ENCODE data around the gene OPN3. TPM values are rescaled to one million over a fixed set of nuclear protein-coding genes. Genes with fewer than 3 reads are reported as not detected.

OPN3 gene
- total RNA-seq, 2 donors from 2014 or later: 2.3 to 7.0 TPM

DNA sequence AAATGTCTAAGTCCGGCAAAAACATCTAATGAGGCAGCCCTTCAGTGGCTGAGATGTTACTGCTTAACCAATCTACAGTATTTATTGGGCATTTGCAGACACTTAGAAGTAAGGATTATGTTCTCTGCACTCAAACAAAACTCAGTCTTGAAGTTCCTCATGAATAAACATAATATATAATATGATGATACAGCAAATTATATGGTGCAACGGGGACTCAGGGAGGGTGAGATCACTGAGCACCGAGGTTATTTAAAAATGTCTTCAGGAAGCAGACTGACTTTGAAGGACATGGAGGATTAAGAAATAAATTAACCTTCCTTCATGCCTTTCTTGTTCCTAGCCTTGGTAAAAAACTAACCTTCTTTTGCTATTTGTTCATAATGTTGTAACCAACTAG is 39.8 kb upstream of the OPN3 start:
- intact Hi-C loops (cut with DNase I): no loop called here
- H3K9me3 ChIP-seq: no peaks in the 10 kb centered on the region
- no peak overlapping the region for H3K4me3 ChIP-seq
- 54 to 74% methylated on average over 3 of the region's 3 CpGs for WGBS, 2 donors
- ATAC-seq (no peak), DNase-seq (no peak)
- no peaks in the 10 kb centered on the region for H3K27me3 ChIP-seq
- no peak overlapping the region for H3K27ac ChIP-seq
- H3K36me3 ChIP-seq (replicated peaks in 1 of 2; ENCODE audit: insufficient read depth in 1 of 2, low read depth in 2 of 2): no peaks in the 10 kb centered on the region
- TF ChIP-seq CTCF (IDR thresholded peaks at IDR 0.05): no peak
- no peak for TF ChIP-seq POLR2A (IDR thresholded peaks at IDR 0.05)
- no peaks in the 10 kb centered on the region for H3K4me1 ChIP-seq

- intact Hi-C loops (cut with DNase I): no loop called here
- DNase-seq: no peak
- no peaks in the 10 kb centered on the region for H3K9me3 ChIP-seq
- no peaks in the 10 kb centered on the region for H3K4me1 ChIP-seq
- no peak for TF ChIP-seq POLR2A (IDR thresholded peaks at IDR 0.05)
- no peak for TF ChIP-seq CTCF (IDR thresholded peaks at IDR 0.05)
- no peak overlapping the region for H3K4me3 ChIP-seq
- no peak for ATAC-seq
- H3K27me3 ChIP-seq: no peaks in the 10 kb centered on the region
- H3K27ac ChIP-seq: no peak overlapping the region
- no peaks in the 10 kb centered on the region for H3K36me3 ChIP-seq (replicated peaks in 1 of 2; ENCODE audit: insufficient read depth in 1 of 2, low read depth in 2 of 2)
- WGBS, 2 donors: 72 to 81% methylated on average over 4 of the region's 4 CpGs
Measured at GRCh38 chr1:241679404-241679803, 39.2 kb upstream of the OPN3 start.

DNA sequence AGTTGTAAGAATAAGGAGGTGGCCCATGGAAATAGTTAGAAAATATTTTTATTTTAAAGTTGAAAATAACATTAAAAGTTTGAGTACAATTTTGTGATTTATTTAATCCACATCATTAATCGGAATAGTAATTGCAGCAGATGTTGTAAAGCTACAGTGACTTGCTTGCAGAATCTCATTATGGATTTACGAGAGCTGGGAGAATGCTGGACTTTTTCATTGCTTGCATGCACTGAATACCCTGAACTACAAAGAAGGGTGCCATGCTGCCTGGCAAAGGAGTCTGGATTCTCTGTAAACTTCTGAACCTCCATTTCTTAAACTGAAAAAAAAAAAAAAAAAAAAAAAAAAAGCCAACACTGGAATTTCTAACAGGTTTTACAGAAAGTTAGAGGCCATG is 38.4 kb upstream of the OPN3 start:
- H3K4me1 ChIP-seq: no peaks in the 10 kb centered on the region
- H3K27me3 ChIP-seq: no peaks in the 10 kb centered on the region
- WGBS, 2 donors: 79 to 84% methylated on average over 2 of the region's 2 CpGs
- no peak for DNase-seq
- TF ChIP-seq CTCF (IDR thresholded peaks at IDR 0.05) (no peak), POLR2A (IDR thresholded peaks at IDR 0.05) (no peak)
- H3K27ac ChIP-seq: no peak overlapping the region
- H3K36me3 ChIP-seq (replicated peaks in 1 of 2; ENCODE audit: insufficient read depth in 1 of 2, low read depth in 2 of 2): no peaks in the 10 kb centered on the region
- no peak for ATAC-seq
- no peak overlapping the region for H3K4me3 ChIP-seq
- intact Hi-C loops (cut with DNase I): no loop called here
- no peaks in the 10 kb centered on the region for H3K9me3 ChIP-seq

DNA sequence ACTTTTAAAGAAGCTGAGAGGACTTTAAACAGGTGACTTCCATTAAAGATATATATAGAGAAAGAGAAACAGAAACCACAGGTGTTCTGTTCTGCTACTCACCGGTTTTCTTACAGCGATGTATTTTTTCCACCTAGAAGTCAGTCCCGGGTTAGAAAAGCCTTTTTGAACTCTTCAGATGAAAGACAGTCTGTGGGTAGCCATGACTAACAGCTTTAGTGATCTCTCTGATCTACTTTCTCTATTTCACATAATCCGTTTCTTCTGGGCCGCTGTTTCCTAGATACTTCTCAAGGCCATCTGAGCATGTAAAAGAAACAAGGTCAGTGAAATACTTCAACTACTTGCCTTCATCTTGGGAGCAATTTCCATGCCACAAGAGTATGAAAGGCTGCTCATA is 37.0 kb upstream of the OPN3 start:
- intact Hi-C loops (cut with DNase I): no loop called here
- Histone ChIP-seq H3K27ac (no peak overlapping the region), H3K27me3 (no peaks in the 10 kb centered on the region), H3K36me3 (replicated peaks in 1 of 2; ENCODE audit: insufficient read depth in 1 of 2, low read depth in 2 of 2) (no peaks in the 10 kb centered on the region), H3K4me1 (no peaks in the 10 kb centered on the region), H3K4me3 (no peak overlapping the region), H3K9me3 (no peaks in the 10 kb centered on the region)
- ATAC-seq (no peak), DNase-seq (no peak)
- no peak for TF ChIP-seq CTCF (IDR thresholded peaks at IDR 0.05)
- no peak for TF ChIP-seq POLR2A (IDR thresholded peaks at IDR 0.05)
- WGBS, 2 donors: 54 to 57% methylated on average over 5 of the region's 5 CpGs

GRCh38 chr1:241675983-241676382 is 35.8 kb upstream of the OPN3 start:
- Histone ChIP-seq H3K27ac (no peak overlapping the region), H3K36me3 (replicated peaks in 1 of 2; ENCODE audit: insufficient read depth in 1 of 2, low read depth in 2 of 2) (no peaks in the 10 kb centered on the region), H3K4me3 (no peak overlapping the region), H3K9me3 (no peaks in the 10 kb centered on the region), H3K4me1 (no peaks in the 10 kb centered on the region), H3K27me3 (no peaks in the 10 kb centered on the region)
- ATAC-seq: no peak
- TF ChIP-seq CTCF (IDR thresholded peaks at IDR 0.05) (no peak), POLR2A (IDR thresholded peaks at IDR 0.05) (no peak)
- WGBS, 2 donors: 65 to 79% methylated on average over 4 of the region's 4 CpGs
- intact Hi-C loops (cut with DNase I): no loop called here
- no peak for DNase-seq
